Measurements from ENCODE around the gene ANKRD60. TPM values are rescaled to one million over a fixed set of nuclear protein-coding genes. Genes with fewer than 3 reads are reported as not detected.

Gene ANKRD60, protein sequence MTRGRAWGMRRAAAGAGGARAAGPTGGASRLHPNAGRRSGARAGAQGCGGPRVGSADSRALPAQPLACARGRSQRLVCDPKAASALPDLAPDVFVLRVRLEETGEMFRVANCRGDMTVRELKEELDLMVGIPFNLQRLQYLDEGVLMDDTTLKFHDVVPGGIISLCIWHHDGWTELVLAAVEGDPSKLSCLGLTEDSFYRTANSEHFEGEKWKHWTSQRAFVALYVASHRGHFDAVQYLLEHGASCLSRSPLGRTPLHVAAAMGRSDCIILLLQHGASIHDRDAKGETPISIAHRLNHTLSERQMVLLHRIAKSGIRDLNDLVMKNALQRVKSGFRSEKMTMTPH
- total RNA-seq: not detected in 2 replicates

DNA sequence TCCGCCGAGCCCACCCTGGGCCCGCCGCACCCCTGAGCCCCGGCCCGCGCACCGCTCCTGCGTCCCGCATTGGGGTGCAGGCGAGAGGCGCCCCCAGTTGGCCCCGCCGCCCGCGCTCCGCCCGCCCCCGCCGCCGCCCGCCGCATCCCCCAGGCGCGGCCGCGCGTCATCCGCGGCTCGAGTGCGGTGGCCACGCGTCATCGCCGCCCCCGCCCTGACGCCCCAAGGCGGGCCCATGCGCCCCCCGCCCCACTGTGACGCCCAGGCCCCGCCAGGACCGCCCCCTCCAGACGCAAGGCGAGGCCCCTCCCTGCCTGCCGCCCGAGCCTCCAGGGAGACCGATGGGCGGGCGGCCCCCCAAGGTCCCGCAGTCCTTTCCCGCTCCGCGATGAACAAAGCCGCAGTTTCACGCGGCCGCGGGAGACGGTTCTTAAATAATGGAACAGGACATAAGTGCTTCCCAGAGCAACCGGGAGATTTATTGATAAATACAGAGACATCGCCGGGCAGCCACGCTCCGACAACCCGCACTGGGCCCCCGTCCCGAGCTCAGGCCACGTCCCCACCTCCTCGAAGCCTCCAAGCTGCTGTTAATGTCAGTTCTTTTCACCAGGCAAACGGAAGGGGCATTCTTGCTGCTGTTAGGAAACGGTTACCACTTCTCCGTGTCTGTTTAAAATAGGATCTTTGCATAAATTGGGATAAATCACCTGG lies at the start of gene ANKRD60:
Gene ANKRD60, minus strand, starts transcription at position 170 of the 714 bp plus-strand sequence. Its CDS starts 0 bp downstream, at position 170.
- H3K4me3 ChIP-seq (ENCODE audit: low read depth, low read length): no peak within 1 kb of the TSS
- TF ChIP-seq, protein P1, sequence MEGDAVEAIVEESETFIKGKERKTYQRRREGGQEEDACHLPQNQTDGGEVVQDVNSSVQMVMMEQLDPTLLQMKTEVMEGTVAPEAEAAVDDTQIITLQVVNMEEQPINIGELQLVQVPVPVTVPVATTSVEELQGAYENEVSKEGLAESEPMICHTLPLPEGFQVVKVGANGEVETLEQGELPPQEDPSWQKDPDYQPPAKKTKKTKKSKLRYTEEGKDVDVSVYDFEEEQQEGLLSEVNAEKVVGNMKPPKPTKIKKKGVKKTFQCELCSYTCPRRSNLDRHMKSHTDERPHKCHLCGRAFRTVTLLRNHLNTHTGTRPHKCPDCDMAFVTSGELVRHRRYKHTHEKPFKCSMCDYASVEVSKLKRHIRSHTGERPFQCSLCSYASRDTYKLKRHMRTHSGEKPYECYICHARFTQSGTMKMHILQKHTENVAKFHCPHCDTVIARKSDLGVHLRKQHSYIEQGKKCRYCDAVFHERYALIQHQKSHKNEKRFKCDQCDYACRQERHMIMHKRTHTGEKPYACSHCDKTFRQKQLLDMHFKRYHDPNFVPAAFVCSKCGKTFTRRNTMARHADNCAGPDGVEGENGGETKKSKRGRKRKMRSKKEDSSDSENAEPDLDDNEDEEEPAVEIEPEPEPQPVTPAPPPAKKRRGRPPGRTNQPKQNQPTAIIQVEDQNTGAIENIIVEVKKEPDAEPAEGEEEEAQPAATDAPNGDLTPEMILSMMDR (conservative IDR thresholded peaks at IDR 0.05; ENCODE audit: low read depth, low read length): no peak
- no peak for DNase-seq (ENCODE audit: low read depth)

DNA sequence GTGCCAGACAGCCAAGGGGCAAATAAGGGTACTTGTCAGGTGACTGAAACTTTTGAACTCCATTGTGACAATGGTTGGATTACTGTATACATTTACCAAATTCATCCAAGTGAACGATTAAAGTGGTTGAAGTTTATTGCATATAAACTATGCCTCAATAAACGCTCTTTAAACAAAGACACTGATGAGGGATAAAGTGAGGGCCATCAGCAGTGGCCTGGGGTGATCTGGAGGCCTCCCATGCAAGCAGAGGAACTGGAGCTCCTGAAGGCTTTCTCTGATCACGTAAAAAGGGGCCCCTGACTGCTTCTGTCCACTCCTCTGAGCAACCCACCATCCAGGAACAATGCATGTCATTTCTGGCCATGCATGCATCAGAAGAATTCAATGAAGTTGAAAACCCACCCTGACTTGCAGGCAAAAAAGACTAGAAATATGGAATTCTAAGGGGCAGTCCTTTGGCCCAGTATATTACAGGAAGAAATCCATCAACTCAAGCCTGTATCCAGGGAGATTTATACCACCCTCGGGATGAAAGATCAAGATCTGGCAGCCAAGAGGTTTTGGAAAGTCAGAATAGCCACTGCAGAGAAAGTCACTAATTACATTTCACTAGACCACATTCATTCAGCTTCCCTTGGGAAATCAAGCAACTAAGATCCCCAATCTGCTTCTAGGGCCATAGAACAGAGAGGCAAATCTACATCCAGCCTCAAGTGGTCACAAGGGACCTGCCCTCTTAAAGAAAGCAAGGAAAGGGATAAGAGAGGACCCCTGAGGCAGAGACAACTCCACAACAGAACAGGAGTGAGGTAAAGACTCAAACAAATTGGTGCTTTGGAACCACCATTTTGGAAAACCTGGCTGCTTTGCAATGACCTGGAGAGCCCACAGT lies 49.4 kb upstream of the ANKRD60 start:
- DNase-seq (ENCODE audit: low read depth): no peak
- TF ChIP-seq, protein P1 (conservative IDR thresholded peaks at IDR 0.05; ENCODE audit: low read depth, low read length): no peak
- no peak overlapping the region for H3K4me3 ChIP-seq (ENCODE audit: low read depth, low read length)

DNA sequence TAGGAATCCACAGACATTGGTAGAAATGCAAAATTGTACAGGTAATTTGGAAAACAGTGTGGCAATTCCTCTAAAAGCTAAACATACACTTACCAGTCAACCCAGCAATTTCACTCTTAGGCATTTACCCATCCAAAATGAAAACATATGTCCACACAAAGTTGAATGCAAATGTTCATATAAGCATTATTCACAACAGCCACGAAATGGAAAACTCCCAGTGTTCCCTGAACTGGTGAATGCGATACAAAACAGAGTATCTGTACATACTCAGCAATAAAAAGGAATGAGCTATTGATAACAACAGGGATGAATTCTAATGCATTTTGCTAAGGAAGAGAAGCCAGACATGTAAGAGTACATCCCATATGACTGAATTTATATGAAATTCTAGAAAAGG lies 48.7 kb upstream of the ANKRD60 start:
- DNase-seq (ENCODE audit: low read depth): no peak
- TF ChIP-seq, protein P1 (conservative IDR thresholded peaks at IDR 0.05; ENCODE audit: low read depth, low read length): no peak

DNA sequence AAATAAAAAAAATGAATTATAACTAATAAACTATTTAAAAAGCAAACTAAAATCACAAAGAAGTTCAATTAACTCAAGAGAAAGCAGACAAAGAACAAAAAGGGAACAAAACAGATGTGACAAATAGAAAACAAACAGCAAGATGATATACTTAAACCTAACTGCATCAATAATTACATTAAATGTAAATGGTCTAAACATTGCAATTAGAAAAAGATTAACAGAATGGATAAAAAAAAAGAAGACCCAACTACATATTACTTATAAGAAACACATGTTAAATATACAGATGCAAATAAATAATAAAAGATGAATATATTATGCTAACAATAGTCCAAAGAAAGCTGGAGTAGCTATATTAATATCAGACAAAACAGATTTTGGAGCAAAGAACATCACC lies 45.9 kb upstream of the ANKRD60 start:
- DNase-seq (ENCODE audit: low read depth): no peak
- H3K4me3 ChIP-seq (ENCODE audit: low read depth, low read length): no peak overlapping the region
- TF ChIP-seq, protein P1 (conservative IDR thresholded peaks at IDR 0.05; ENCODE audit: low read depth, low read length): no peak

More for the DNA sequence above, 48.7 kb upstream of the ANKRD60 start:
- H3K4me3 ChIP-seq (ENCODE audit: low read depth, low read length): no peak overlapping the region

DNA sequence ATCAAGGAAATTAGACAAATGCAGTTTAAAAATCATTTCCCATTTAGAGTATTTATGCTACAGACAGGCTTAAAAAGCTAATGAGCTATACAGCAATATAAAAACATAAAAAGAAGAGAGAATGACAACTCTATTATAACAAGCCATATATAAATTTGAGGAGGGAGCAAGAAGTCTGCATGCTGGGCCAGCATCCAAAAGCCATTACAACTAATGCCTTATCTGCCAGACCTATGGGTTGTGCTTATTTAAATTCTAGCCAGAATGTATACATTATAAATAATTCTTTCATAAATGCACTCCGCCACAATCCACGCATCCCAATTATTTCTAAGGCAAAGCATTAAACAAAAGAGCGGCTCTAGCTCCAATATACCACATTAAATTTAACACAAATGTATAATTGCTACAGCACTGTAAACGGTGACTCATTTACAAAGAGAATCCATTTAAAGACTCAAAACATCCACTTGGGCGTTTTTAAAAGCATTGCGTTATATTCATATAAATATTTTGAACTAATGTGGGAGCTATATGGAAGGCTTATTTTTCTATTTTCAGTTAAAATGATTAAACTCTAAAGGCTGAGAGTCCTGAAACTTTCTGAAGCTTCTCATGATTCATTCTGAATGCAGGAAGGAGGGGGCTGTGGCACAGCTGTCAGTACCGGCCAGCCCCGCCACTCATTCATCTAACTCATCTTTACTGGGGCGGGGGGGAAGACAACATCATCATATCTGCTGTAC lies 43.3 kb upstream of the ANKRD60 start:
- DNase-seq (ENCODE audit: low read depth): no peak
- TF ChIP-seq, protein P1 (conservative IDR thresholded peaks at IDR 0.05; ENCODE audit: low read depth, low read length): no peak

DNA sequence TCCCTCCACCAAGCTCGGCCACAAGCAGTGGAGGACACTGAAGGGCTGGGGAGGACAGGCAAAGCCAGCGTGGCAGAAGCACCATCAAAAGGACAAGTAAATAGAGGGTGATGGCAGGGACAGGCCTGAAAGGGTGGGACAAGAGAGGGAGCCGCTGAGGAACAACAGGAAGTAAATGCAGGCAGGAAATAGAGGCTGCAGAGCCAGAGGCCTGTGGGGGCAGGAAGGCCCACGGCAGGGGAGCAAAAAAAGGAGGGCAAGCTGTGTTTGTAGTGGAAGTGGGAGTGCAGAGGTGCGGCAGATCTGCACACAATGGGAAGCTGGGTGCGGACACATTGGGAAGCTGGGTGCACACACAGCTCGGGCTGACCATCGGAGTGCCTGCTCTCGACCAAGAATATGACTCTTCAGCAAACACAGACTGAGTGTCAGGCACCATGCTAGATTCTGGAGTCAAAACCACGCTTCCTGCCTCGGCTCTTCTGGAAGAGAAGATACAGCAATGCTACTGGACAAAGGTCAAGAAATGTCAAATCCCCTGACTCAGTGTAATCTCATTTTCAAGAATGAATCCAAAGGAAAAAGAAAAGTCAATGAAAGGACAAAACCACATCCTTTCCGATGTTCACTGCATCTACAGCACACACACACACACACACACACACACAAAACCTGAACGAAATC lies 40.6 kb upstream of the ANKRD60 start:
- no peak overlapping the region for H3K4me3 ChIP-seq (ENCODE audit: low read depth, low read length)
- no peak for DNase-seq (ENCODE audit: low read depth)
- TF ChIP-seq, protein P1 (conservative IDR thresholded peaks at IDR 0.05; ENCODE audit: low read depth, low read length): no peak

More for the DNA sequence above, 43.3 kb upstream of the ANKRD60 start:
- no peak overlapping the region for H3K4me3 ChIP-seq (ENCODE audit: low read depth, low read length)

All from epithelial cell of proximal tubule (primary cell).